Mesenchymal stem cell (in vitro differentiated cells and primary cell): Measurements from ENCODE around the gene TAF4.

Experiments
- DNase-seq: peaks from one replicate; pipeline ENCODE4 v3.0.0-alpha.2; 2013
- H2AFZ ChIP-seq: one replicate; pipeline ENCODE4 v1.6.1; 2013; ENCODE audit warnings: low read depth, mild to moderate bottlenecking, control low read depth, inconsistent platforms, low read length, moderate library complexity
- H2AK5ac ChIP-seq: 2 replicates; pipeline ENCODE4 v1.6.1; 2013; ENCODE audit warnings: low read length, moderate library complexity, mild to moderate bottlenecking, inconsistent platforms; ENCODE audit not compliant: severe bottlenecking
- H2BK120ac ChIP-seq: one replicate; pipeline ENCODE4 v1.6.1; 2013; ENCODE audit warnings: low read depth, mild to moderate bottlenecking, inconsistent platforms, low read length, moderate library complexity
- H2BK12ac ChIP-seq, 2 experiments: one replicate each; pipeline ENCODE4 v1.6.1; 2013; ENCODE audit warnings: inconsistent platforms in 2 of 2, low read length in 2 of 2, mild to moderate bottlenecking in 2 of 2, moderate library complexity in 2 of 2, control low read depth in 1 of 2
- H2BK15ac ChIP-seq: one replicate; pipeline ENCODE4 v1.6.1; 2013; ENCODE audit warnings: mild to moderate bottlenecking, low read depth, inconsistent platforms; ENCODE audit not compliant: poor library complexity, severe bottlenecking
- H2BK5ac ChIP-seq: 2 replicates; pipeline ENCODE4 v1.6.1; 2013; ENCODE audit warnings: low read depth, mild to moderate bottlenecking, low read length, control low read depth, inconsistent platforms; ENCODE audit not compliant: poor library complexity, severe bottlenecking
- H3K14ac ChIP-seq, 2 experiments: one replicate each; pipeline ENCODE4 v1.6.1; 2013; ENCODE audit warnings: inconsistent platforms in 2 of 2, low read length in 2 of 2, control low read depth in 1 of 2, mild to moderate bottlenecking in 1 of 2, moderate library complexity in 1 of 2
- H3K18ac ChIP-seq, 2 experiments: one replicate each; pipeline ENCODE4 v1.6.1; 2013; ENCODE audit warnings: inconsistent platforms in 2 of 2, low read length in 2 of 2, control low read depth in 1 of 2, low read depth in 1 of 2, mild to moderate bottlenecking in 1 of 2
- H3K23ac ChIP-seq, 2 experiments: one replicate each; pipeline ENCODE4 v1.6.1; 2013; ENCODE audit warnings: inconsistent platforms in 2 of 2, low read length in 2 of 2, mild to moderate bottlenecking in 2 of 2, moderate library complexity in 2 of 2, control low read depth in 1 of 2
- H3K27ac ChIP-seq: 2 replicates; pipeline ENCODE4 v1.5.1; 2013; ENCODE audit warnings: mild to moderate bottlenecking, moderate library complexity, low read length, control low read depth, inconsistent platforms; ENCODE audit not compliant: poor library complexity, severe bottlenecking
- H3K27me3 ChIP-seq, 2 experiments: 2 replicates each; pipeline versions ENCODE4 v1.6.1 to v1.7.0; 2013; ENCODE audit warnings: low read length in 2 of 2, mild to moderate bottlenecking in 2 of 2, moderate library complexity in 2 of 2, control low read depth in 1 of 2, inconsistent platforms in 1 of 2; ENCODE audit not compliant: control insufficient read depth in 1 of 2, insufficient read depth in 1 of 2
- H3K36me3 ChIP-seq, 2 experiments: 2 replicates each; pipeline versions ENCODE4 v1.6.1 to v1.7.0; 2013; ENCODE audit warnings: low read length in 2 of 2, control low read depth in 1 of 2, inconsistent platforms in 1 of 2, low read depth in 1 of 2, mild to moderate bottlenecking in 1 of 2; ENCODE audit not compliant: insufficient read depth in 2 of 2, control insufficient read depth in 1 of 2
- H3K4ac ChIP-seq, 2 experiments: one replicate each; pipeline ENCODE4 v1.6.1; 2013; ENCODE audit warnings: inconsistent platforms in 2 of 2, low read length in 2 of 2, mild to moderate bottlenecking in 2 of 2, moderate library complexity in 2 of 2, control low read depth in 1 of 2, low read depth in 1 of 2
- H3K4me1 ChIP-seq: 2 replicates; pipeline ENCODE4 v1.6.1; 2013; ENCODE audit warnings: low read depth, low read length, control low read depth; ENCODE audit not compliant: control insufficient read depth, insufficient read depth
- H3K4me2 ChIP-seq: 2 replicates; pipeline ENCODE4 v1.6.1; 2013; ENCODE audit warnings: low read length, mild to moderate bottlenecking, inconsistent platforms; ENCODE audit not compliant: poor library complexity, severe bottlenecking
- H3K4me3 ChIP-seq, 2 experiments: 2 replicates each; pipeline versions ENCODE4 v1.5.1 to v1.7.0; 2013; ENCODE audit warnings: low read length in 2 of 2, mild to moderate bottlenecking in 2 of 2, control low read depth in 1 of 2, low read depth in 1 of 2; ENCODE audit not compliant: insufficient read depth in 1 of 2
- H3K79me1 ChIP-seq: replicated peaks from 2 replicates; pipeline ENCODE4 v1.6.1; 2013; ENCODE audit warnings: mild to moderate bottlenecking, control low read depth, low read length, inconsistent platforms; ENCODE audit not compliant: poor library complexity, severe bottlenecking
- H3K9ac ChIP-seq: 2 replicates; pipeline ENCODE4 v1.7.0; 2013; ENCODE audit warnings: mild to moderate bottlenecking, low read length, moderate library complexity
- H3K9me3 ChIP-seq: 2 replicates; pipeline ENCODE4 v1.7.0; 2013; ENCODE audit warnings: mild to moderate bottlenecking, low read length; ENCODE audit not compliant: control insufficient read depth
- H4K8ac ChIP-seq: one replicate; pipeline ENCODE4 v1.6.1; 2013; ENCODE audit warnings: inconsistent platforms, mild to moderate bottlenecking, low read length, moderate library complexity
- H4K91ac ChIP-seq: one replicate; pipeline ENCODE4 v1.6.1; 2013; ENCODE audit warnings: mild to moderate bottlenecking, low read length, inconsistent platforms
- WGBS: methylation state at CpG from one replicate; pipeline ENCODE4 v1.1.7; 2013; ENCODE audit warnings: mixed read lengths; 5-methylcytosine and 5-hydroxymethylcytosine counted together

The TAF4 gene

DNA sequence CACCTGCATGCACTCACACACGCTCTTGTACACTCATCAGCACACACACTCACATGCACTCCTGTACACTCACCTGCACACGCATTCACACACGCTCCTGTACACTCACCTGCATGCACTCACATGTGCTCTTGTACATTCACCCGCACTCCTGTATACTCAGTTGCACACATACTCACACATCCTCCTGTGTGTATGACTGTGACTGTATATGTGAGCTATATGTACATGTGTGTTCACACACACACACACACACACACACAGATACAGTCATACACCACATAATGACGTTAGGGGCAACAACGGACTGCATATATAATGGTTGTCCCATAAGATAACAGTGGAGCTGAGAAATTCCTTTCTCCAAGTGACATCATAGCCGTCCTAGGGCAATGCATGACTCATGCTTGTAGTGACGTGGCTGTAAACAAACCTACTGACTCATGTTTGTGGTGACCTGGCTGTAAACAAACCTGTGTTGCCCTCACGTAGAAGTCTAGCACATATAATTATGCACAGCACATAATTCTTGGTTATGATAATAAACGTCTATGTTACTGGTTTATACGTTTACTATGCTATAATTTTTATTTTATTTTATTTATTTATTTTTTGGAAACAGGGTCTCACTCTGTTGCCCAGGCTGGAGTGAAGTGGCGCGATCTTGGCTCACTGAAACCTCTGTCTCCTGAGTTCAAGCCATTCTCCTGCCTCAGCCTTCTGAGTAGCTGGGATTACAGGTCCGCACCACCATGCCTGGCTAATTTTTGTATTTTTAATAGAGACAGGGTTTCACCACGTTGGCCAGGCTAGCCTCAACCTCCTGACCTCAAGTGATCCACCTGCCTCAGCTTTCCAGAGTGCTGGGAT lies 22.8 kb upstream of the TAF4 start:
- Histone ChIP-seq H4K8ac (no peak overlapping the region), H3K14ac (peak overlapping the region in 1 of 2 experiments; percentile 90)

DNA sequence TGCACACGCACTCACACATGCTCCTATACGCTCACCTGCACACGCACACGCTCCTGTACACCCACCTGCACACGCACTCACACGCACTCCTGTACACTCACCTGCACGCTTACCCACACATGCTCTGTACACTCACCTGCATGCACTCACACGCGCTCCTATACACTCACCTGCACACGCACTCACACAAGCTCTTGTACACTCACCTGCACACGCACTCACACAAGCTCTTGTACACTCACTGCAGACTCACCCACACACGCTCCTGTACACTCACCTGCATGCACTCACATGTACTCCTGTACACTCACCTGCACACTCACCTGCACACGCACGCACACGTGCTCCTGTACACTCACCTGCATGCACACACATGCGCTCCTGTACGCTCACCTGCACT lies 22.0 kb upstream of the TAF4 start:
- Histone ChIP-seq H2BK120ac (no peak overlapping the region), H2AK5ac (no peak overlapping the region), H3K9ac (no peak overlapping the region), H3K18ac (no peak overlapping the region), H3K79me1 (no peaks in the 10 kb centered on the region), H3K4me2 (no peak overlapping the region), H3K27ac (no peak overlapping the region), H3K4ac (no peak overlapping the region), H3K4me1 (peaks cover 6% of the 10 kb centered on the region), H4K91ac (no peak overlapping the region), H3K36me3 (no peaks in the 10 kb centered on the region), H3K14ac (peak overlapping the region in 1 of 2 experiments; percentile 0), H2BK12ac (no peak overlapping the region), H2BK5ac (no peak overlapping the region), H3K27me3 (peaks cover 3 to 6% of the 10 kb centered on the region in 2 experiments), H3K9me3 (no peaks in the 10 kb centered on the region), H2BK15ac (no peak overlapping the region), H3K23ac (no peak overlapping the region), H4K8ac (no peak overlapping the region), H2AFZ (no peak overlapping the region), H3K4me3 (no peak overlapping the region)
- DNase-seq = no peak
- 94% methylated on average over 17 of the region's 17 CpGs for WGBS

More for the DNA sequence above, 22.8 kb upstream of the TAF4 start:
- Histone ChIP-seq H3K36me3 (no peaks in the 10 kb centered on the region), H3K4me2 (no peak overlapping the region), H3K4ac (no peak overlapping the region), H3K9me3 (no peaks in the 10 kb centered on the region), H3K4me1 (peaks cover 6% of the 10 kb centered on the region), H2AFZ (no peak overlapping the region), H3K4me3 (no peak overlapping the region), H2BK5ac (no peak overlapping the region), H3K79me1 (no peaks in the 10 kb centered on the region), H2BK12ac (no peak overlapping the region), H4K91ac (no peak overlapping the region), H3K27ac (no peak overlapping the region), H2BK120ac (no peak overlapping the region), H3K9ac (no peak overlapping the region), H2AK5ac (no peak overlapping the region), H3K23ac (no peak overlapping the region), H3K27me3 (peaks cover 3 to 6% of the 10 kb centered on the region in 2 experiments), H3K18ac (peak overlapping the region in 1 of 2 experiments; percentile 79), H2BK15ac (no peak overlapping the region)
- 64% methylated on average over 11 of the region's 15 CpGs for WGBS
- DNase-seq = peak; percentile 99

DNA sequence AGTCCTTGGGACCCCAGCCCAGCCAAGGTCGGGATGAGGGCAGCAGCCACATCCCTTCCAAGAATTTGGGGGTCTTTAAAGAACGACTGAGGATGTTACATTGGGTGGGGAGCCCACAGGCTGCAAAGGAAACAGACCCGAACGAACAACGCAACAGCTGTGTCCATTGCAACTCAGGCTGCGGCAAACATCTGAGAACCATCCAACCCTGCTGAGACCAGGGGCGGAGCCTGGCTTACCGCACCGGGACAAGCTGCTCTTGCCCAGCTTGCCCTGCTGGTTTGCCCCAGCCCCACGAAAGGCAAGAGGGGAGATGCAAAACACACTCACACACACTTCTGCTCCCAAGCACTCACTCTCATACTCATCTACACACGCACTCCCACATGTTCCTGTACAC lies 21.5 kb upstream of the TAF4 start:
- Histone ChIP-seq H3K36me3 (no peaks in the 10 kb centered on the region), H3K4me1 (peaks cover 6% of the 10 kb centered on the region), H2AFZ (no peak overlapping the region), H3K4ac (no peak overlapping the region), H3K14ac (peak overlapping the region in 1 of 2 experiments; percentile 0), H2BK120ac (no peak overlapping the region), H3K18ac (no peak overlapping the region), H3K9me3 (no peaks in the 10 kb centered on the region), H3K9ac (no peak overlapping the region), H2AK5ac (no peak overlapping the region), H2BK5ac (no peak overlapping the region), H3K79me1 (no peaks in the 10 kb centered on the region), H3K23ac (no peak overlapping the region), H2BK12ac (no peak overlapping the region), H3K4me3 (no peak overlapping the region), H2BK15ac (no peak overlapping the region), H4K8ac (no peak overlapping the region), H4K91ac (no peak overlapping the region), H3K4me2 (no peak overlapping the region), H3K27ac (no peak overlapping the region), H3K27me3 (peaks cover 3 to 6% of the 10 kb centered on the region in 2 experiments)
- 72% methylated on average over 11 of the region's 11 CpGs for WGBS
- DNase-seq = peak; percentile 18

DNA sequence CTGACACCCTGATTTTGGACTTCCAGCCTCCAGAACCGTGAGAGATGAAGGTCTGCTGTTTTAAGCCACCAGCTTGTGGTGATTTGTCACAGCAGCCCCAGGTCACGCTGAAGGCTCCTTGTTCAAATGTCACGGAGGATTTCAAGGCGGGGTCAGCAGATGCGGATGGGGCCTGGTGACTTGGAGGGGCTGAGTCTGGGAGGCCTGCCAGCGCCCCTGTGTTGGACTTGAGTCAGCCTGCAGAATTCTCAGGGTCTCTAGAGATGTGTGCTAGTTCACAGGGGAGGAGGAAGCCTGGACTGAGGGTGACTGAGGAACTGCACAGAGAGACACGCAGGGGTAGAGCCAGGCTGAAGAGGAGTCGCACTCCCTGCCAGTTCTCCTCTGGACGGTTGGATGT lies 19.5 kb upstream of the TAF4 start:
- Histone ChIP-seq H4K8ac (no peak overlapping the region), H4K91ac (no peak overlapping the region), H3K79me1 (no peaks in the 10 kb centered on the region), H3K27ac (no peak overlapping the region), H3K4me3 (no peak overlapping the region), H3K14ac (no peak overlapping the region), H2BK15ac (no peak overlapping the region), H3K4ac (no peak overlapping the region), H2AFZ (no peak overlapping the region), H3K36me3 (no peaks in the 10 kb centered on the region), H3K9me3 (no peaks in the 10 kb centered on the region), H3K27me3 (peaks cover 0 to 6% of the 10 kb centered on the region in 2 experiments), H2AK5ac (no peak overlapping the region), H3K23ac (no peak overlapping the region), H3K9ac (no peak overlapping the region), H2BK120ac (no peak overlapping the region), H2BK5ac (no peak overlapping the region), H3K4me1 (peaks cover 6% of the 10 kb centered on the region), H2BK12ac (no peak overlapping the region), H3K18ac (no peak overlapping the region), H3K4me2 (no peak overlapping the region)
- DNase-seq = no peak
- WGBS = 86% methylated on average over 9 of the region's 9 CpGs
